ENCODE data around the gene VPS13D. TPM values are rescaled to one million over a fixed set of nuclear protein-coding genes. Genes with fewer than 3 reads are reported as not detected.
A peak's percentile ranks its signal among the peaks of the same experiment; 100 is the strongest.

The VPS13D gene
- total RNA-seq, 1 experiment from 2014 or later = 20.2 TPM

GRCh38 chr1:12547586-12548225 lies 317.9 kb downstream of the VPS13D start:
- no peak overlapping the region for H2AK5ac ChIP-seq (ENCODE audit: insufficient read length, low read length)
- DNase-seq = no peak
- H3K23me2 ChIP-seq (ENCODE audit: insufficient read length, low read depth, low read length, poor library complexity, severe bottlenecking) = no peaks in the 10 kb centered on the region
- H3K18ac ChIP-seq (ENCODE audit: insufficient read length, low read depth, low read length) = no peak overlapping the region
- Mint-ChIP-seq H3K27ac (peak overlapping the region in 1 of 3 experiments; percentile 78; a peak in 2 of 7 replicates), H3K4me3 (no peak overlapping the region), H3K4me1 (peaks cover 13 to 20% of the 10 kb centered on the region in 2 experiments), H3K36me3 (ENCODE audit: insufficient read depth in 1 of 3, low read depth in 3 of 3) (no peaks in the 10 kb centered on the region), H3K27me3 (ENCODE audit: low read depth) (no peaks in the 10 kb centered on the region; the same call in none of the 2 replicates), H3K9me3 (no peaks in the 10 kb centered on the region; a peak in 1 of 5 replicates)
- H2BK20ac ChIP-seq (ENCODE audit: low read depth, low read length, poor library complexity, severe bottlenecking) = no peak overlapping the region
- H3K9me3 ChIP-seq (ENCODE audit: control insufficient read depth, low read depth, low read length) = no peaks in the 10 kb centered on the region
- H3T11ph ChIP-seq (ENCODE audit: low read length) = no peak overlapping the region
- H4K5ac ChIP-seq (ENCODE audit: insufficient read length, low read depth, low read length) = no peak overlapping the region
- no peaks in the 10 kb centered on the region for H4K20me1 ChIP-seq (ENCODE audit: control insufficient read depth, insufficient read depth, insufficient read length)
- H3K4me2 ChIP-seq (ENCODE audit: insufficient read depth, insufficient read length, low read length) = no peak overlapping the region
- H3K79me1 ChIP-seq (ENCODE audit: insufficient read depth, low read depth, low read length, poor library complexity, severe bottlenecking) = no peaks in the 10 kb centered on the region
- H4K8ac ChIP-seq (replicated peaks; ENCODE audit: insufficient read length, low read depth, low read length) = no peak overlapping the region
- no peak overlapping the region for H3K9ac ChIP-seq (ENCODE audit: extremely low read depth, insufficient read length, low read length)
- H3K4ac ChIP-seq (ENCODE audit: low read depth, low read length) = no peak overlapping the region
- H3K23ac ChIP-seq (ENCODE audit: insufficient read length, low read depth, low read length) = no peak overlapping the region
- no peaks in the 10 kb centered on the region; the same call in 1 of the 2 replicates for H3K4me1 ChIP-seq (ENCODE audit: insufficient read depth, low read length)
- H3K27me3 ChIP-seq (ENCODE audit: insufficient read depth, low read length) = no peaks in the 10 kb centered on the region
- no peak overlapping the region for H3K27ac ChIP-seq (ENCODE audit: insufficient read length, low read depth, low read length)
- H4K91ac ChIP-seq (ENCODE audit: insufficient read length, low read depth, low read length) = no peak overlapping the region
- H2BK5ac ChIP-seq (ENCODE audit: insufficient read length, low read length) = no peak overlapping the region
- no peak overlapping the region for H2BK12ac ChIP-seq (ENCODE audit: insufficient read length, low read depth, low read length)
- no peak overlapping the region; the same call in 1 of the 2 replicates for H2BK15ac ChIP-seq (ENCODE audit: low read depth, low read length)
- no peak overlapping the region for H2BK120ac ChIP-seq (ENCODE audit: low read depth, low read length, poor library complexity, severe bottlenecking)
- H3K79me2 ChIP-seq (ENCODE audit: insufficient read depth, low read length) = no peaks in the 10 kb centered on the region
- TF ChIP-seq CTCF (conservative IDR thresholded peaks at IDR 0.05) = no peak
- H3K56ac ChIP-seq (ENCODE audit: insufficient read length, low read depth, low read length) = no peak overlapping the region
- no CpG with 5 or more reads among the region's 20 CpGs for WGBS (ENCODE audit: extremely low coverage, insufficient read length, low lambda C conversion rate)
- no peak overlapping the region for H3K14ac ChIP-seq (ENCODE audit: insufficient read depth, low read length)
- no peak overlapping the region for H2AFZ ChIP-seq (ENCODE audit: low read length)

Data from H9 (cell line).